K562 (cell line): ENCODE data around the gene SCP2. TPM values are rescaled to one million over a fixed set of nuclear protein-coding genes. Genes with fewer than 3 reads are reported as not detected.

Experiments used
- ATAC-seq: fragments of 200-7000 bp; cut with Tn5 transposase; 3 replicates; pipeline ENCODE4 v1.9.1; 2020; ENCODE audit warnings: moderate library complexity
- BruUV-seq: library from RNA; stranded (reverse); fragments of 400-500 nt; replicated peaks from 2 replicates; lab custom pipeline; 2021; lab: Mats Ljungman, UMichigan
- CTCF ChIA-PET: fragments of 300-600 bp; formaldehyde crosslinking; extraction: SDS; loops from one replicate; lab custom pipeline; 2021; ENCODE audit warnings: low intra/inter-chr PET ratio; lab: Yijun Ruan, JAX
- POLR2A ChIA-PET: fragments of 300-600, 350-650 bp; sonication (Branson Sonifier 250); formaldehyde crosslinking; extraction: SDS; loops from one replicate; lab custom pipeline; 2021; ENCODE audit warnings: antibody characterized with exemption, inconsistent platforms; lab: Yijun Ruan, JAX
- DNase-seq, 4 experiments: peaks; one replicate each; pipeline versions ENCODE4 v3.0.0 to v3.0.0-alpha.2; 2011 to 2018; ENCODE audit warnings: low spot score in 3 of 4, mixed read lengths in 3 of 4; ENCODE audit errors: extremely low read depth in 1 of 4
- FAIRE-seq: peaks from 2 replicates; lab custom pipeline; 2011; peaks lifted over from hg19 to GRCh38; lab: Jason Lieb, UNC
- H2AFZ ChIP-seq: 2 replicates; pipeline ENCODE4 v1.6.0; 2011; ENCODE audit warnings: low read depth, low read length, control low read depth, inconsistent platforms
- H3K27ac ChIP-seq: fragments of 200-600 bp; 3 replicates; pipeline ENCODE4 v1.8.0; 2011; ENCODE audit warnings: low read depth, mild to moderate bottlenecking, control low read depth, inconsistent platforms, low read length, moderate library complexity, mixed read lengths; ENCODE audit errors: extremely low read depth
- H3K27me3 ChIP-seq, 2 experiments: fragments of 300-600 bp in 1 of 2; 2 replicates in 1 of 2; 3 replicates in 1 of 2; pipeline versions ENCODE4 v1.6.0 to v1.8.0; 2011; ENCODE audit warnings: inconsistent platforms in 2 of 2, low read length in 2 of 2, mild to moderate bottlenecking in 1 of 2, mixed read lengths in 1 of 2, moderate library complexity in 1 of 2; ENCODE audit not compliant: control insufficient read depth in 2 of 2, insufficient read depth in 2 of 2
- H3K36me3 ChIP-seq: fragments of 300-600 bp; 3 replicates; pipeline ENCODE4 v1.8.0; 2011; ENCODE audit warnings: mild to moderate bottlenecking, low read length, inconsistent platforms; ENCODE audit not compliant: control insufficient read depth, insufficient read depth
- H3K4me1 ChIP-seq, 2 experiments: fragments of 200-600 bp in 1 of 2; replicated peaks in 1 of 2; 2 replicates in 1 of 2; 3 replicates in 1 of 2; pipeline versions ENCODE4 v1.5.1 to v1.8.0; 2011; ENCODE audit warnings: inconsistent platforms in 2 of 2, low read length in 2 of 2, mild to moderate bottlenecking in 1 of 2, mixed read lengths in 1 of 2, moderate library complexity in 1 of 2; ENCODE audit not compliant: control insufficient read depth in 2 of 2, insufficient read depth in 2 of 2
- H3K4me2 ChIP-seq: 2 replicates; pipeline ENCODE4 v1.6.1; 2011; ENCODE audit warnings: low read length, control low read depth, inconsistent platforms, mixed read lengths; ENCODE audit not compliant: insufficient read depth
- H3K4me3 ChIP-seq: fragments of 200-600 bp; sonication (generic), shearing (Covaris generic); 2 replicates; pipeline ENCODE4 v1.5.1; 2016; ENCODE audit warnings: control low read depth, inconsistent platforms
- H3K79me2 ChIP-seq: fragments of 200-600 bp; 3 replicates; pipeline ENCODE4 v1.8.0; 2011; ENCODE audit warnings: low read length, inconsistent platforms; ENCODE audit not compliant: control insufficient read depth, insufficient read depth
- H3K9ac ChIP-seq, 2 experiments: 2 replicates each; pipeline versions ENCODE4 v1.6.0 to v1.6.1; 2011; ENCODE audit warnings: low read depth in 2 of 2, low read length in 2 of 2, control low read depth in 1 of 2, inconsistent platforms in 1 of 2, mild to moderate bottlenecking in 1 of 2, mixed read lengths in 1 of 2; ENCODE audit not compliant: insufficient read depth in 1 of 2
- H3K9me1 ChIP-seq: one replicate; pipeline ENCODE4 v1.6.0; 2011; ENCODE audit warnings: inconsistent platforms, mild to moderate bottlenecking, low read length, moderate library complexity; ENCODE audit not compliant: control insufficient read depth, insufficient read depth
- H3K9me3 ChIP-seq: replicated peaks from 2 replicates; pipeline ENCODE4 v1.5.1; 2011; ENCODE audit warnings: low read depth, low read length, inconsistent platforms; ENCODE audit not compliant: control insufficient read depth, insufficient read depth
- H4K20me1 ChIP-seq: replicated peaks from 2 replicates; pipeline ENCODE4 v1.6.1; 2011; ENCODE audit warnings: low read length, inconsistent platforms, mixed read lengths; ENCODE audit not compliant: control insufficient read depth, insufficient read depth
- CTCF ChIP-seq, 3 experiments: IDR thresholded peaks in 2 of 3; conservative IDR thresholded peaks in 1 of 3; 2 replicates each; pipeline ENCODE4 v1.5.1; 2011 to 2012; ENCODE audit warnings: low read length in 3 of 3, mild to moderate bottlenecking in 3 of 3, control low read depth in 2 of 3, improper control_type of control experiment in 1 of 3, inconsistent platforms in 1 of 3, low read depth in 1 of 3, mixed read lengths in 1 of 3, moderate library complexity in 1 of 3; ENCODE audit not compliant: insufficient read depth in 2 of 3
- GABPA ChIP-seq: fragments of 200-800 bp; sonication (Bioruptor generic); conservative IDR thresholded peaks from 2 replicates; pipeline ENCODE4 v1.6.1; 2016; ENCODE audit warnings: low read depth, missing genetic modification characterization, missing compliant biosample characterization
- OTX1 ChIP-seq: fragments of 450-650 bp; formaldehyde crosslinking; IDR thresholded peaks from 2 replicates; pipeline ENCODE4 v1.4.0; 2022; ENCODE audit warnings: mild to moderate bottlenecking
- PCBP2 ChIP-seq: fragments of 200-400 bp; formaldehyde crosslinking; IDR thresholded peaks from 2 replicates; pipeline ENCODE4 v1.6.1; 2018; ENCODE audit warnings: low read length, low read depth, mild to moderate bottlenecking, moderate library complexity; ENCODE audit not compliant: poor library complexity, severe bottlenecking
- RAD21 ChIP-seq, 2 experiments: fragments of 250-450 bp in 1 of 2; fragments of 450-650 bp in 1 of 2; sonication (Bioruptor Pico) in 1 of 2; formaldehyde crosslinking in 1 of 2; IDR thresholded peaks in 1 of 2; conservative IDR thresholded peaks in 1 of 2; 2 replicates each; pipeline versions ENCODE4 v1.4.0 to v1.8.0; 2020 to 2022; ENCODE audit warnings: mild to moderate bottlenecking in 2 of 2, moderate library complexity in 1 of 2
- SAFB ChIP-seq: fragments of 200-400 bp; formaldehyde crosslinking; IDR thresholded peaks from 2 replicates; pipeline ENCODE4 v1.6.1; 2017; ENCODE audit warnings: low read depth, low read length, borderline replicate concordance
- SAFB2 ChIP-seq: fragments of 200-400 bp; formaldehyde crosslinking; IDR thresholded peaks from 2 replicates; pipeline ENCODE4 v1.6.1; 2018; ENCODE audit warnings: borderline replicate concordance, low read length, low read depth, moderate library complexity; ENCODE audit not compliant: severe bottlenecking
- TEAD1 ChIP-seq, 2 experiments: fragments of 450-650 bp in 1 of 2; sonication (generic) in 1 of 2; formaldehyde crosslinking; IDR thresholded peaks; 2 replicates each; pipeline versions ENCODE4 v1.4.0 to v1.8.0; 2020 to 2022; ENCODE audit warnings: mild to moderate bottlenecking in 2 of 2, missing genetic modification reagents in 1 of 2
- THAP12 ChIP-seq: fragments of 250-450 bp; sonication (Bioruptor Pico); IDR thresholded peaks from 2 replicates; pipeline ENCODE4 v1.9.0; 2021; ENCODE audit warnings: mild to moderate bottlenecking, inconsistent platforms
- TOE1 ChIP-seq, 2 experiments: fragments of 450-650 bp in 1 of 2; sonication (generic) in 1 of 2; formaldehyde crosslinking in 1 of 2; IDR thresholded peaks; 2 replicates each; pipeline versions ENCODE4 v1.7.1 to v1.8.0; 2016 to 2022; ENCODE audit warnings: borderline replicate concordance in 2 of 2, mild to moderate bottlenecking in 2 of 2, antibody characterized with exemption in 1 of 2, inconsistent platforms in 1 of 2, low read depth in 1 of 2, missing genetic modification reagents in 1 of 2, moderate library complexity in 1 of 2
- ZNF232 ChIP-seq: sonication (generic); formaldehyde crosslinking; IDR thresholded peaks from 2 replicates; pipeline ENCODE4 v1.8.0; 2022; ENCODE audit warnings: mild to moderate bottlenecking, missing genetic modification reagents
- ZNF655 ChIP-seq: fragments of 250-450 bp; sonication (Bioruptor Pico); IDR thresholded peaks from 2 replicates; pipeline ENCODE4 v1.5.0; 2021
- ZNF764 ChIP-seq: fragments of 250-450 bp; sonication (Bioruptor Pico); IDR thresholded peaks from 2 replicates; pipeline ENCODE4 v1.4.0; 2020; ENCODE audit warnings: low read depth, mild to moderate bottlenecking, moderate library complexity
- WGBS: fragments of 100-300 bp; shearing (Covaris generic); methylation state at CpG from one replicate; pipeline ENCODE4 v1.1.6; 2016; ENCODE audit warnings: low coverage, mixed read lengths; ENCODE audit not compliant: insufficient coverage; ENCODE audit errors: missing lambda C conversion rate; 5-methylcytosine and 5-hydroxymethylcytosine counted together
- in situ Hi-C: fragments of 300-500 bp; cut with MboI; formaldehyde crosslinking; loops from 4 replicates; pipeline ENCODE4 v1.15.0; 2018; ENCODE audit warnings: inconsistent platforms, mixed read lengths
- intact Hi-C: fragments of 100-400 bp; cut with micrococcal nuclease; formaldehyde crosslinking; loops from 2 replicates; pipeline ENCODE4 v1.14.2; 2022
- polyA plus RNA-seq, 8 experiments: library from polyadenylated mRNA; depleted of rRNA in 4 of 8; stranded (reverse) in 5 of 8; unstranded in 3 of 8; fragments of >200 nt; fragmentation: Nextera tagmentation in 2 of 8; fragmentation: Illumina TruSeq in 1 of 8; extraction: Ambion mirVana in 2 of 8; extraction: Trizol in 1 of 8; gene quantifications; 2 replicates each; pipeline versions ENCODE4 v1.2.1 to v1.2.3, GENCODE V29; 2011 to 2014; ENCODE audit warnings: inconsistent platforms in 1 of 8, missing spikeins in 1 of 8
- total RNA-seq, 7 experiments: library from RNA; depleted of rRNA in 6 of 7; stranded (reverse); fragments of >200 nt in 6 of 7; fragmentation: Illumina TruSeq in 2 of 7; extraction: Trizol in 2 of 7; gene quantifications; 2 replicates each; pipeline versions ENCODE4 v1.2.1 to v1.2.3, GENCODE V29; 2011 to 2021; ENCODE audit warnings: low replicate concordance in 1 of 7

The SCP2 gene
- total and polyA plus RNA-seq, 9 of the 15 experiments (the other 6 are each of a cell fraction or from before 2014, with no cell fraction given), result 63.8 to 258 (median 106) TPM

- no peak for TF ChIP-seq SAFB
- no peak for TF ChIP-seq ZNF655
Observed at GRCh38 chr1:52900402-52900801, 26.7 kb upstream of the SCP2 start (continued).

GRCh38 chr1:52901384-52901783, 25.7 kb upstream of the SCP2 start:
- no peak overlapping the region for H2AFZ ChIP-seq
- ChIA-PET POLR2A (interaction anchor here (0.6 to 4.6 kb wide), 5 partner anchors 8 to 336 kb away, joined by 3 to 20 read pairs (median 3); partner anchors contain the start of gene ZYG11A), CTCF (no interaction called here)
- H3K4me3 ChIP-seq, result no peak overlapping the region
- no peak overlapping the region for H3K27ac ChIP-seq
- in situ Hi-C loops (loop anchor here (25.0 kb wide), 1 partner anchor 286 kb away; the partner anchor contains the start of gene CPT2), intact Hi-C loops (loop anchor here (10.0 kb wide), 1 partner anchor 163 kb away; the partner anchor contains the start of gene PODN)
- H3K36me3 ChIP-seq, result peaks cover 37% of the 10 kb centered on the region
- H3K4me1 ChIP-seq, result peaks cover 17 to 19% of the 10 kb centered on the region in 2 experiments
- BruUV-seq, result no TSS peak
- H3K27me3 ChIP-seq, result no peaks in the 10 kb centered on the region
- H3K4me2 ChIP-seq, result no peak overlapping the region
- no peak overlapping the region for H3K9ac ChIP-seq
- ATAC-seq (no peak), FAIRE-seq (no peak), DNase-seq (no peak)
- 67% methylated on average over 1 of the region's 1 CpG for WGBS
- H3K9me3 ChIP-seq, result no peaks in the 10 kb centered on the region
- peaks cover 4% of the 10 kb centered on the region for H3K9me1 ChIP-seq
- H4K20me1 ChIP-seq, result no peaks in the 10 kb centered on the region
- no peaks in the 10 kb centered on the region for H3K79me2 ChIP-seq
- TF ChIP-seq SAFB2 (no peak), THAP12 (CRISPR knock-in tag) (no peak), RAD21 (CRISPR knock-in tag; conservative IDR thresholded peaks at IDR 0.05 in 1 of 2, IDR thresholded peaks at IDR 0.05 in 1 of 2) (0 out of 4 replicates have a peak, but pooled peaks of 1 of the 2 experiments have one; percentile 25), ZNF764 (CRISPR knock-in tag) (no peak), CTCF (IDR thresholded peaks at IDR 0.05 in 2 of 3, conservative IDR thresholded peaks at IDR 0.05 in 1 of 3; ENCODE audit: insufficient read depth in 2 of 3, low read depth in 1 of 3, low read length in 3 of 3) (peak in 1 of 3 experiments; percentile 25; a peak in 2 of 6 replicates), TEAD1 (CRISPR knock-in tag; IDR thresholded peaks at IDR 0.05) (no peak), TOE1 (IDR thresholded peaks at IDR 0.05; ENCODE audit: borderline replicate concordance) (no peak), TOE1 (CRISPR knock-in tag; IDR thresholded peaks at IDR 0.05; ENCODE audit: borderline replicate concordance, low read depth) (no peak), ZNF232 (CRISPR knock-in tag) (no peak), PCBP2 (no peak), GABPA (tag) (no peak), OTX1 (CRISPR knock-in tag) (no peak)
